ENCODE data around the gene THOC6. TPM values are rescaled to one million over a fixed set of nuclear protein-coding genes. Genes with fewer than 3 reads are reported as not detected.

THOC6 gene
- total and polyA plus RNA-seq, 2 donors (not counting 3 experiments of a cell fraction or from before 2014, with no cell fraction given) = 23.9 to 39.3 TPM

GRCh38 chr16:3038256-3038655 is 14.4 kb downstream of the THOC6 start:
- no peaks in the 10 kb centered on the region for H4K20me1 ChIP-seq (replicated peaks; ENCODE audit: control insufficient read depth, extremely low read depth, insufficient read depth, low read length)
- ChIA-PET CTCF (interaction anchor here (1.4 to 14.7 kb wide), 2 partner anchors 7 to 21 kb away, joined by 4 to 200 read pairs; no protein-coding TSS in a partner anchor), POLR2A (no interaction called here)
- H2AFZ ChIP-seq (ENCODE audit: low read depth, low read length) = no peak overlapping the region
- DNase-seq (ENCODE audit: low read depth, low spot score) = no peak
- H3K27ac ChIP-seq (ENCODE audit: insufficient read depth, low read depth, low read length) = no peak overlapping the region
- no peaks in the 10 kb centered on the region for H3K4me1 ChIP-seq (ENCODE audit: control insufficient read depth, extremely low read depth, insufficient read depth, low read length)
- H3K27me3 ChIP-seq (ENCODE audit: control insufficient read depth in 2 of 2, insufficient read depth in 2 of 2, low read length in 2 of 2) = peaks cover 42 to 45% of the 10 kb centered on the region in 2 experiments
- no peaks in the 10 kb centered on the region for H3K9me1 ChIP-seq (replicated peaks; ENCODE audit: control insufficient read depth, extremely low read depth, insufficient read depth, low read length)
- no peak overlapping the region for H3K4me3 ChIP-seq (replicated peaks in 1 of 3; ENCODE audit: insufficient read depth in 1 of 3, low read depth in 1 of 3, low read length in 3 of 3)
- no TSS peak for BruUV-seq (replicated peaks)
- TF ChIP-seq CTCF (IDR thresholded peaks at IDR 0.05; ENCODE audit: extremely low read depth in 1 of 2, insufficient read depth in 1 of 2, low read depth in 1 of 2, low read length in 2 of 2) (no peak), JUN (IDR thresholded peaks at IDR 0.05; ENCODE audit: borderline replicate concordance, insufficient read depth, insufficient read length, low read depth) (no peak), POLR2AphosphoS5 (IDR thresholded peaks at IDR 0.05; ENCODE audit: insufficient read depth, low read depth, low read length) (no peak), EZH2 (IDR thresholded peaks at IDR 0.05; ENCODE audit: borderline replicate concordance, low read depth, low read length, severe bottlenecking) (no peak), FOS (IDR thresholded peaks at IDR 0.05; ENCODE audit: borderline replicate concordance, insufficient read depth, low read length) (no peak), GATA2 (IDR thresholded peaks at IDR 0.05; ENCODE audit: insufficient read depth, insufficient read length, low read depth, low read length) (no peak), MAX (IDR thresholded peaks at IDR 0.05; ENCODE audit: insufficient read depth, insufficient read length) (no peak)
- no peaks in the 10 kb centered on the region for H3K79me2 ChIP-seq (ENCODE audit: control insufficient read depth, insufficient read depth, low read length)
- H3K36me3 ChIP-seq (ENCODE audit: control insufficient read depth in 2 of 2, extremely low read depth in 1 of 2, insufficient read depth in 2 of 2, low read length in 2 of 2) = no peaks in the 10 kb centered on the region
- dilution Hi-C loops (cut with MboI; ENCODE audit: extremely low pct_ligation_motif_present, low sequenced_read_pairs) (no loop called here), intact Hi-C loops (cut with micrococcal nuclease) (no loop called here)
- no peaks in the 10 kb centered on the region for H3K9me3 ChIP-seq (replicated peaks; ENCODE audit: control insufficient read depth, insufficient read depth, low read length)
- no peak for FAIRE-seq
- no peak overlapping the region for H3K4me2 ChIP-seq (ENCODE audit: insufficient read depth, low read length)
- no peak overlapping the region for H3K9ac ChIP-seq (replicated peaks; ENCODE audit: extremely low read depth, insufficient read depth, low read length)

Measured in endothelial cell of umbilical vein (primary cell).